Ovary (tissue), 3 donors: ENCODE results near the gene TSPAN5.

Source experiments
- CTCF ChIP-seq, 3 donors: fragments of 450-650 bp in 2 of 3; fragments of 200-600 bp in 1 of 3; IDR thresholded peaks; one replicate each; pipeline versions ENCODE4 v1.5.1 to v1.8.0; 2016 to 2022; ENCODE audit warnings: antibody characterized with exemption in 3 of 3, mild to moderate bottlenecking in 1 of 3
- POLR2A ChIP-seq: fragments of 450-650 bp; IDR thresholded peaks from one replicate; pipeline ENCODE4 v1.6.1; 2017; ENCODE audit warnings: antibody characterized with exemption, mild to moderate bottlenecking, moderate library complexity
- donor health status: DM: no; HTN: no; CAD: no.

- TF ChIP-seq CTCF (IDR thresholded peaks at IDR 0.05), result no peak
- TF ChIP-seq POLR2A, result no peak
These were observed 14.9 kb upstream of the TSPAN5 start for GRCh38 chr4:98673288-98673644.
